ENCODE results near the gene PARD3B. TPM values are rescaled to one million over a fixed set of nuclear protein-coding genes. Genes with fewer than 3 reads are reported as not detected.
A peak's percentile ranks its signal among the peaks of the same experiment; 100 is the strongest.

The PARD3B gene
- total and polyA plus RNA-seq, 12 donors, result 0.46 to 12.4 (median 8.3) TPM

DNA sequence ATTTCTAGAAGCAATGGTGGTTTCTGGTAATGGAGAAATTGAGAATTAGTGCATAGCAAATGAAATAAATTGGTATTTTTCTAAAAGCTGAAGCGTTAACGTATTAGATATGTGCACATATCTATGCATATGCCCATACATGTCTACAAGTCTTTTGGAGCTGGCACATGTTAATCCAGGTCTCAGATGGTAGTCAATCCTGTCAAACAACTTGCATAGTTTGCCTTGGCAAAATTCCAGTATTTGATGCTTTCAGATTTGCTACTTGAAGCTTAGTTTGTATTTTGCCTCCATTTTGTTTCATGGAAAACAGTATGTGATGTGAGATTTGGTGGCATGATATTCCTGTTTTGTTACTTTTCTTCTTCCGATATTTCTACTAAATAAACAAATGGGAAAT is 304.6 kb downstream of the PARD3B start:
- intact Hi-C loops (cut with DNase I), result no loop called here
- Histone ChIP-seq H3K27ac (no peak overlapping the region), H3K36me3 (no peaks in the 10 kb centered on the region), H3K27me3 (no peaks in the 10 kb centered on the region), H3K4me1 (no peaks in the 10 kb centered on the region), H3K9me3 (no peaks in the 10 kb centered on the region), H3K4me3 (no peak overlapping the region)
- TF ChIP-seq, protein P1, sequence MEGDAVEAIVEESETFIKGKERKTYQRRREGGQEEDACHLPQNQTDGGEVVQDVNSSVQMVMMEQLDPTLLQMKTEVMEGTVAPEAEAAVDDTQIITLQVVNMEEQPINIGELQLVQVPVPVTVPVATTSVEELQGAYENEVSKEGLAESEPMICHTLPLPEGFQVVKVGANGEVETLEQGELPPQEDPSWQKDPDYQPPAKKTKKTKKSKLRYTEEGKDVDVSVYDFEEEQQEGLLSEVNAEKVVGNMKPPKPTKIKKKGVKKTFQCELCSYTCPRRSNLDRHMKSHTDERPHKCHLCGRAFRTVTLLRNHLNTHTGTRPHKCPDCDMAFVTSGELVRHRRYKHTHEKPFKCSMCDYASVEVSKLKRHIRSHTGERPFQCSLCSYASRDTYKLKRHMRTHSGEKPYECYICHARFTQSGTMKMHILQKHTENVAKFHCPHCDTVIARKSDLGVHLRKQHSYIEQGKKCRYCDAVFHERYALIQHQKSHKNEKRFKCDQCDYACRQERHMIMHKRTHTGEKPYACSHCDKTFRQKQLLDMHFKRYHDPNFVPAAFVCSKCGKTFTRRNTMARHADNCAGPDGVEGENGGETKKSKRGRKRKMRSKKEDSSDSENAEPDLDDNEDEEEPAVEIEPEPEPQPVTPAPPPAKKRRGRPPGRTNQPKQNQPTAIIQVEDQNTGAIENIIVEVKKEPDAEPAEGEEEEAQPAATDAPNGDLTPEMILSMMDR (IDR thresholded peaks at IDR 0.05), result no peak
- ATAC-seq (no peak), DNase-seq (no peak)
- 98% methylated on average over 3 of the region's 3 CpGs for WGBS, 2 donors

DNA sequence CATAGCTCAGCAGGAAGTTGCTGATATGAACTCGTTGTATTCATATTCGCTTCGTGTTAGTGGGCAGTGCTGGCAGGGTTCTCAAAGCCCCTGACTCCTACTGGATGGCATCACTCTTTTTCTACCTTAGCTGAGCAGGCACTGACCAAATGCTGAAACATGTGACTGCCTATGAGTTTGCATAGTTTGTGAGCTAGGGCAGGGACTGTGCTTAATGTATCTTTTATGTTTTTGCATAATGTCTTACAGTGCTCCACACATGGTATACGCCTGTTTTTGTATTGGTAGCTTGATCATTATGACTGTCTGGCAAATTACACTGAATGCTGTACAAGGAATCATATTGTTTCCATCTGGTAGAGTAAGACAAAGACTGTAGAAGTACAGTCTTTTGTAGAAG is 305.3 kb downstream of the PARD3B start:
- Histone ChIP-seq H3K4me1 (no peaks in the 10 kb centered on the region), H3K4me3 (no peak overlapping the region), H3K27me3 (no peaks in the 10 kb centered on the region), H3K9me3 (peaks cover 0 to 2% (median 0%) of the 10 kb centered on the region in 11 donors), H3K27ac (no peak overlapping the region), H3K36me3 (no peaks in the 10 kb centered on the region)
- intact Hi-C loops (cut with DNase I), result no loop called here
- TF ChIP-seq, protein P1 (IDR thresholded peaks at IDR 0.05), result no peak
- WGBS, 2 donors, result 72 to 78% methylated on average over 4 of the region's 4 CpGs
- DNase-seq (no peak), ATAC-seq (no peak)

DNA sequence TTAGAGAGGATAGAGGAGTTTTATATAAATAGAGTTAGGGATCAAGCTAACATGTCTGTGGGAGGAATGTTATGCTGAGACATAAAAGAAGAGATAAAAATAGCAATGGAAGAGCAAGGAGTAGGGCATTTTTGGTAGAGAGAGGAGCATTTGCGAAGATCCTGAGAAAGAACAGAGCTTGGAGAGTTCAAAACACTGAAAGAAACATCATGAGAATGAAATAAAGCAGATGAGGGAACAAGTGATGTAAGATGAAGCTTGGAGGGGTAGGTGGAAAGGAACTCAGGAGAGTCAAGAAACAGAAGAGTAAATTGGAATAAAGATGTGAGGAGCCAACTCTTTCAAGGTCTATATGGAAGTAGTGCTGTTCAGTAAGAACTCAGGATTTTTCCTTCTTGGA is 308.6 kb downstream of the PARD3B start:
- H3K4me3 ChIP-seq, result no peak overlapping the region
- intact Hi-C loops (cut with DNase I), result no loop called here
- no peaks in the 10 kb centered on the region for H3K4me1 ChIP-seq
- no peak overlapping the region for H3K27ac ChIP-seq
- no peaks in the 10 kb centered on the region for H3K27me3 ChIP-seq
- peaks cover 0 to 9% (median 0%) of the 10 kb centered on the region in 11 donors for H3K9me3 ChIP-seq
- ATAC-seq (no peak), DNase-seq (no peak)
- TF ChIP-seq, protein P1 (IDR thresholded peaks at IDR 0.05), result no peak
- no peaks in the 10 kb centered on the region for H3K36me3 ChIP-seq
- 97 to 98% methylated on average over 1 of the region's 1 CpG for WGBS, 2 donors

DNA sequence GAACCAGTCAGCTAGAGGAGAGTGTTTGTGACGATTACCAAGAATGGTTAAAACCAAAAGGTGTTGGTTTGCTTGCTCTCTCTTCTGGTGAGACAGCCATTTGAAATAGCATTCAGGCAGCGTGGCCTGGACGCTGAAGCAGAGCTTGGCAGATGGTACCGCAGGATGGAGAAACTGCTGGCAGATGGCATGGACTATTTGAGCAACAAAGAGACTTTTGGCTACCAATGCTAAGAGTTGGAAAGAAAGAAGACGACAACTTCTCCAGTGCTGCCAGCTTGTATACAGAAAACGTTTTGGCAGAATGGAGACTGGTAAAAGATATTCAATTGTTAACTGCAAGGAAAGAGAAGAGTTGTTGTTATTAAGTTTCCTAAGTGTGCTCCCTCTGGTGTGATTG is 315.0 kb downstream of the PARD3B start:
- peaks cover 0 to 16% (median 0%) of the 10 kb centered on the region in 11 donors for H3K9me3 ChIP-seq
- no peak overlapping the region for H3K27ac ChIP-seq
- peak in 1 of 8 donors; percentile 63 for ATAC-seq
- TF ChIP-seq, protein P1 (IDR thresholded peaks at IDR 0.05), result no peak
- H3K27me3 ChIP-seq, result no peaks in the 10 kb centered on the region
- WGBS, 2 donors, result 76 to 77% methylated on average over 6 of the region's 6 CpGs
- H3K36me3 ChIP-seq, result no peaks in the 10 kb centered on the region
- H3K4me1 ChIP-seq, result no peaks in the 10 kb centered on the region
- H3K4me3 ChIP-seq, result no peak overlapping the region
- intact Hi-C loops (cut with DNase I), result loop anchor here in 3 of 10 donors (10.0 kb wide), 2 partner anchors 815 to 825 kb away; partner anchors contain the start of gene NRP2 (in 1 of the 3)
- DNase-seq, result no peak

Measured in heart right ventricle (tissue), 16 donors.